SHP77 treated with DMSO at 0.1 percent for 48 hours (cell line): ENCODE measurements around the gene SNRK.

Experiments used
- DNase-seq: peaks from one replicate; lab custom pipeline; 2025; lab: John Stamatoyannopoulos, UW

SNRK gene

GRCh38 chr3:43270078-43270477, 16.3 kb upstream of the SNRK start:
- no peak for DNase-seq

DNA sequence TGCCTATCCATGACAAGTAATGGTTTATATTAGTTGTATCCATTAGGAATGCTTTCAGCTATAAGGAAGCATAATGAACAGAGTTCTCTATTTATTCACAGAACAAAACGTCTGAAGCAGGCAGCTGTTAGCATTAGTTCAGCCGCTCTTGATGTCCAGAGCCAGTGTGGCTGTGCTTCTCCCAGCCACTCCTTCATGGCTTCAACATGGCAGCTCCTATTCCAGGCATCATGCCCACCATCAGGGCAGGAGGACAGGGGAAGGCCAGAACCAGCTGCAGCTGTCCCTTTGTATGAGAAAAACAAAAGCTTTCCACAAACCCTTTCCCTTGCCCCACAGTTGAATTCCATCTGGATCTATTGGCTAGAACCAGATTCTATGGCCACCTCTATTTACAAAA, 12.9 kb upstream of the SNRK start:
- no peak for DNase-seq

DNA sequence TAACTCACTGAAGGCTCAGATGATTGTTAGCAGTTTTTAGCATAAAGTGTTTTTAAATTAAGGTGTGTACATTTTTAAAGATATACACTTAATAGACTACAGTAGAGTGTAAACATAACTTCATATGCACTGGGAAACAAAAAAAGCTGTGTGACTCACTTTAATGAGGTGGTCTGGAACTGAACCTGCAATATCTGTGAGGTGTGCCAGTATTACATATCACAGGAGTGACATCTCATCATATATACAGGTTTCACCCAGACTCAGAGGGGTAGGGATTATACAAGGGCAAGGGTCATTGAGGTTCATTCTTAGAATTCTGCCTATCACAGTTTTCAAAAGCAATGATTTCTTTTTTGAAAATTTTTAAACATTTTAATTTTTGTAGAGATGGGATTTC, 7.3 kb upstream of the SNRK start:
- no peak for DNase-seq

DNA sequence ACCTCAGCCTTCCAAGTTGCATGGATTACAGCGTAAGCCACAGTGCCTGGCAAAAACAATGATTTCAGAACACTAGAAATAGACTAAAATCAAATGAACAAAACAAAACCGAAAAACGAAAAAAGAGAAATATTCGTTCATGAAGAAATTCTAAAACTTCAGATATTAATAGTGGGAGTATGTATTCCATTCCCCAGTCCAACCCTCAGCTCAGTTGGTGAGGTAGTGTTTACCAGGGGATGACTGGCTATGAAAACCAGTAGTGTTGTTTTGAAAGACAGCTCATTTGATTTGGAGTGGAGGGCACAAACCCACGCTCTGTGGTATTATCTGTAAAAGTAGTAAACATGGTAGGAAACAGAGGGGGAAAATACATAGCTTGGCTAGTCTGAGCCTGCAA, 6.8 kb upstream of the SNRK start:
- no peak for DNase-seq

DNA sequence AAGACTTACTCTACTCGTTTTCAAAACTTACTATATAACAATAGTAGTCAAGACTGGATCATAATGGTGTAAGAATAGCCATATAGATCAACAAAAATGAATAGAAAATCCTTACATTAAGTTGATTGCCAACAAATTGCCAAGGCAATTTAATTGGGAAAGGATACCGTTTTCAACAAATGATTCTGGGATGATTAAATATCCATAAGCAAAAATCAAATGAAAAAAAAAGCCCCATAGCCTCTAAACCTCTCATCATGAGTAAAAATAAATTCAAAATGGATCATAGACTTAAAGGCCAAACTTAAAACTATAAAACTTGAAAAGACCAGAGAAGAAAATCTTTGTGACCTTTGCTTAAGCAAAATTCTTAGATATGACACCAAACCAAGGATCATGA, 5.3 kb upstream of the SNRK start:
- no peak for DNase-seq

DNA sequence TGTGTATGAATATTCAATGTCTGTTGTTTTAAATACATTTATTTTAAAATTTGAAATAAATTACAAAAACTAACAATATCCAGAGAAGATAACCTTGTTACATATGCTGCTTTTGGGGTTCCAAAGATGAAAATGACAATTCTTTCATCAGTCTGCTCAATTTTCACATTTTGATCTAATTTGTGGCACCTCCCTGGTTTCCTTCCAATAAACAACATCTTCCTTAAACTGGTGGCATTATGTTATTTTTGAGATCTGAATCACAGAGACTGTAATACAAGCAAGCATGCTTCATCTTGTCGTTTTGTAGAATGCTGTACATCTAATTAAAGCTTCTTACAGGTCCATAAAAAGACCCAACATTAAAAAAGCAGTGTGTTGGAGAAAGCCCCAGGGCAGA, 2.2 kb upstream of the SNRK start:
- DNase-seq: no peak

GRCh38 chr3:43285644-43286043, 696 bp upstream of the SNRK start:
- DNase-seq: no peak

GRCh38 chr3:43286841-43287499, 630 bp downstream of the SNRK start:
- DNase-seq: no peak

GRCh38 chr3:43287500-43287873, 1.1 kb downstream of the SNRK start:
- DNase-seq: no peak

GRCh38 chr3:43288366-43288765, 2.0 kb downstream of the SNRK start:
- DNase-seq: no peak

DNA sequence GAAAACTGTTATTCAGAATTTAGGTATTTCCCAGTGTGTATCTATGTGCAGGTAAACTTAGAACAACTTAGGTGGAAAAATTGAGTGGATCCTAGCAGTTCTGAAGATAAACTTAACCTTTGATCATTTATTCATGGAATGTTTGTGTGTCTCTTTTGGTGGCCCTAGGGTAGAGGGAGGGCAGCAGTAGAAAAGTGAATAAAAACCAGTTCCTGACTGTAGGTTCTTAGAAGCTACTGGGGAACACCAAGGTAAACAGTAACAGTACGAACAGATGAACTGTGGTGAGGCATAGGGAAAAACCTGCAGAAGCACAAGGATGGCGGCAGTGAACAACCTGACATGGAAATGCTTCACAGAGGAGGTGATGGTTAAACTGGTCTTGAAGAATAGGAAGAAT, 2.5 kb downstream of the SNRK start:
- DNase-seq: no peak

- no peak for DNase-seq
Observed at GRCh38 chr3:43289401-43289800, 3.1 kb downstream of the SNRK start.

DNA sequence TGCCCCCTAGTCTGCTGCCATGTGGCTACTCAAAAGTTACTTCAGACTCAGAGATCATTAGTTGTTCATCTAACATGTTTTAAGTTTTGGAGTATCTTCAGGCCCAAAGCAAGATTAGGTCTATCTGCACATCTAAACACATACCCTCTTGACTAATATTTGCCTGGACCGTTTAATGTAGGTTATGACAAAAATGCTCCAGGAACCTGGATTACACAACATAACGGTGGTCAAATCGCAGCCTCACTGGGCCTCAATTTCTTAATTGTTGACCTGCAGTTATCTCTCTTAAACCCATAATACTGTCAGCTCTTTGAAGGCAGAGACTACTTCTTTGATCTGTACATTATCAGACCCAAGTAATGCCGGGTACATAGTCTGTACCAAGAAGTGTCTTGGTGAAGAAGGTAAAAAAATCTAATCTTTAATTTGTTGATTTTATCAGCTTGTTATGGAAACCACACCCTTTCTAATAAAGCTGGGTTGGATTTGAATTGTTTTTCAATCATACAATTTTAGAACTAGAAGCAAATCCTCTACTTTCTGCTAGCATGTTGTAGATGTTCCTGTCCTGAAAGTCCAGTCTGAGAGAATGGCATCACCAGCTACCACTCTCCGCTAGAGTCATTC, 3.6 kb downstream of the SNRK start:
- no peak for DNase-seq

- no peak for DNase-seq
Observed at GRCh38 chr3:43290956-43291355, 4.6 kb downstream of the SNRK start.

DNA sequence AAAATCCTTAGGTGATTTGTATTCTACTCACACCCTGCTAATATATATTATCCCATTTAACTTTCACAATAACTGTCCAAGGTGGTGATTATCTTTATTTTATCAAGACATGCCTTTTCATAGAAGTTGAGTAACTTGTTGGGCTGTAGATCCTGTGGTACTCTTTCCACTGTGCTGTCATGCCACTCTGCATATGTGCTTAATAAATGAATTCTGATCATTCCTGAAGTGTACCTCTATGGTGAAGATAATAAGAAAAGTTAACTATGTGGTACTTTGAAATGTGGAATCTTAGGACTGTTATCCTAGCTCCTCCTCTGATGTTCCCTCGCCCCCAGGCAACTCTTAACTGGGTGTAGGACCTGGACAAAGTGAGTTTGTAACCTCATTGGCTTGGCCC, 5.2 kb downstream of the SNRK start:
- DNase-seq: no peak

DNA sequence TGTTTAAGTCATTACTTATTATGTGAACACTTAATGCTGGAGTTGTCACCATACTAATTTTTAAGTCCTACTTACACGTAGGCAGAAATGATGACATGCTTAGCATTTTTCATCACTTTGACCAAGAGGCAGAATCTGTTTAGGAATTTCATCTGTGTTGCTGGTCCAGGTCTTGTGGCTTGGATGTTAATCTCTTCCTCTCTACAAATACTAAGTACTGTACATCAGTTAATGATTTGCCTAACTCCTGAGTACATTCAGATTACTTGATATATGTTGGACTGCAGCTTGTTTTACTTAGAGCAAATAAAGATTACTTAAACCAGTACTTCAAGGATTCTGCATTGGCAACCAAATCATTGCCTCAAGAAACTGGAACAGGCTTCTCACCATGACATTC, 8.6 kb downstream of the SNRK start:
- DNase-seq: no peak

GRCh38 chr3:43296565-43296964, 10.2 kb downstream of the SNRK start:
- DNase-seq: no peak

- DNase-seq: no peak
Observed at GRCh38 chr3:43298292-43298691, 12.0 kb downstream of the SNRK start.

- DNase-seq: no peak
Observed at GRCh38 chr3:43298761-43299160, 12.4 kb downstream of the SNRK start.

DNA sequence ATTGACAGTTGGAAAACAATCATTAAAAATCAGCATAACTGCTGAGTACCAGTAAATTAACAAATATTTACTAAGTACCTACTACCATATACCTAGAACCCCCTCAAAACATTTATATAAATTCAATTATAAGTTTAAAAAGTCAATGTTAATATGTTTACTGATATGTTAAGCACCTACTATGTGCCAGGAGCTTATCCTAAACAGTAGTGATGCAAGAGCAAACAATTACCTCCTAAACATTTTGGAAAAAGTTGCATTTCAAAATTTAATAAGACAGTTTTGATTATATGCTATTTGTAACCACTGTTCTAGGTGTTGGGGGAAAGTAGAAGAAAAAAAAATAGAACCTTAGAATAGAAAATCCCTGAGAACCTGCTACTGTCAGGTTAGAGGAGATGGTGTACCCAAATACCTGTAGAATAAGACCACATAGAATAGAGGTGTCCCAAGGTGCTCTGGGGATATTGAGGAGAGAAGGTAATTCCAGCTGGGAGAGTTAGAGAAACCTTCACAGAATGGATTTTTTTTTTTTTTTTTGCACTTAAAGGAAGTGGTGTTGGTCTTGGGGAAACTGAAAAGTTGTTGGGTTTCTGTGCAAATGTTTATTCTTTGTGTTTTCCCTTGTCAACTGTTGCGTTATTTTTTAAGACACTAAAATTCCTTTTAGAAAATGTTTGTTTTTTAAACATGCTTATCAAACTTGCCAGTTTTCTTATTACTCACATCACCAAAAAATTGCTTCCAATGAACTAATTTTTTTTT, 16.0 kb downstream of the SNRK start:
- no peak for DNase-seq

GRCh38 chr3:43304126-43304525, 17.8 kb downstream of the SNRK start:
- DNase-seq: no peak

- no peak for DNase-seq
Observed at GRCh38 chr3:43307226-43307625, 20.9 kb downstream of the SNRK start.

DNA sequence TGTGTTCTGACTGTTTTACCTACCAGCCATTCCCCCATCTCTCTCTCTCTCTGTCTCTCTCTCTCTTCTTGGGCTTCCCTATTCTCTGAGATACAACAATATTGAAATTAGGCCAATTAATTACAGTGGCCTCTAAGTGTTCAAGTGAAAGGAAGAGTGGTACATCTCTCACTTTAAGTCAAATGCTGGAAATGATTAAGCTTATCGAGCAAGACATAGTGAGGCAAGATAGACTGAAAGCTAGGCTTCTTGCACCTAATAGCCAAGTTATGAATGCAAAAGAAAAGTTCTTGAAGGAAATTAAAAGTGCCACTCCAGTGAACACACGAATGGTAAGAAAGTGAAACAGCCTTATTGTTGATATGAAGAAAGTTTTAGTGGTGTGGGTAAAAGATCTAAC, 21.3 kb downstream of the SNRK start:
- no peak for DNase-seq
